Endothelial cell of umbilical vein (primary cell): Measurements from ENCODE around the gene CKAP5. TPM values are rescaled to one million over a fixed set of nuclear protein-coding genes. Genes with fewer than 3 reads are reported as not detected.

Experiments used
- BruUV-seq: library from RNA; stranded (reverse); fragments of 400-500 nt; replicated peaks from 2 replicates; lab custom pipeline; 2021; lab: Mats Ljungman, UMichigan
- CTCF ChIA-PET: fragments of 300-600, 350-600 bp; sonication (Branson Sonifier 250); formaldehyde crosslinking; loops from one replicate; lab custom pipeline; 2021; ENCODE audit warnings: antibody characterized with exemption, inconsistent platforms; lab: Charles Lee
- POLR2A ChIA-PET: fragments of 300-600, 350-600 bp; sonication (Branson Sonifier 250); formaldehyde crosslinking; loops from one replicate; lab custom pipeline; 2021; ENCODE audit warnings: antibody characterized with exemption, inconsistent platforms; lab: Charles Lee
- DNase-seq: peaks from one replicate; pipeline ENCODE4 v3.0.0-alpha.2; 2011; ENCODE audit warnings: low read depth, low spot score
- FAIRE-seq: peaks from 2 replicates; lab custom pipeline; 2011; peaks lifted over from hg19 to GRCh38; lab: Jason Lieb, UNC
- H2AFZ ChIP-seq: 2 replicates; pipeline ENCODE4 v1.6.0; 2012; ENCODE audit warnings: low read depth, low read length, control low read depth, inconsistent platforms
- H3K27ac ChIP-seq: 2 replicates; pipeline ENCODE4 v1.5.1; 2011; ENCODE audit warnings: low read depth, mild to moderate bottlenecking, control low read depth, low read length, moderate library complexity; ENCODE audit not compliant: insufficient read depth
- H3K27me3 ChIP-seq, 2 experiments: 2 replicates each; pipeline versions ENCODE4 v1.6.0 to v1.6.1; 2011; ENCODE audit warnings: low read length in 2 of 2, mixed read lengths in 1 of 2; ENCODE audit not compliant: control insufficient read depth in 2 of 2, insufficient read depth in 2 of 2
- H3K36me3 ChIP-seq, 2 experiments: 2 replicates in 1 of 2; 3 replicates in 1 of 2; pipeline ENCODE4 v1.5.1; 2011; ENCODE audit warnings: low read length in 2 of 2, mild to moderate bottlenecking in 1 of 2, moderate library complexity in 1 of 2; ENCODE audit not compliant: control insufficient read depth in 2 of 2, insufficient read depth in 2 of 2; ENCODE audit errors: extremely low read depth in 1 of 2
- H3K4me1 ChIP-seq: 3 replicates; pipeline ENCODE4 v1.5.1; 2011; ENCODE audit warnings: mild to moderate bottlenecking, low read length; ENCODE audit not compliant: control insufficient read depth, insufficient read depth; ENCODE audit errors: extremely low read depth
- H3K4me2 ChIP-seq: 2 replicates; pipeline ENCODE4 v1.6.1; 2011; ENCODE audit warnings: low read length, control low read depth, mixed read lengths; ENCODE audit not compliant: insufficient read depth
- H3K4me3 ChIP-seq, 3 experiments: fragments of 200-600 bp in 1 of 3; sonication (generic), shearing (Covaris generic) in 1 of 3; replicated peaks in 1 of 3; 2 replicates each; pipeline ENCODE4 v1.5.1; 2011 to 2016; ENCODE audit warnings: control low read depth in 3 of 3, low read length in 3 of 3, mild to moderate bottlenecking in 2 of 3, inconsistent platforms in 1 of 3, low read depth in 1 of 3, moderate library complexity in 1 of 3; ENCODE audit not compliant: insufficient read depth in 1 of 3
- H3K79me2 ChIP-seq: 2 replicates; pipeline ENCODE4 v1.6.0; 2012; ENCODE audit warnings: low read length, inconsistent platforms; ENCODE audit not compliant: control insufficient read depth, insufficient read depth
- H3K9ac ChIP-seq: replicated peaks from 2 replicates; pipeline ENCODE3; 2011; ENCODE audit warnings: low read length, control low read depth; ENCODE audit not compliant: insufficient read depth; ENCODE audit errors: extremely low read depth
- H3K9me1 ChIP-seq: replicated peaks from 3 replicates; pipeline ENCODE4 v1.6.0; 2011; ENCODE audit warnings: mild to moderate bottlenecking, low read length; ENCODE audit not compliant: control insufficient read depth, insufficient read depth; ENCODE audit errors: extremely low read depth
- H3K9me3 ChIP-seq: replicated peaks from 2 replicates; pipeline ENCODE4 v1.5.1; 2012; ENCODE audit warnings: low read length, inconsistent platforms; ENCODE audit not compliant: control insufficient read depth, insufficient read depth
- H4K20me1 ChIP-seq: replicated peaks from 2 replicates; pipeline ENCODE3; 2011; ENCODE audit warnings: mild to moderate bottlenecking, low read length; ENCODE audit not compliant: control insufficient read depth, insufficient read depth; ENCODE audit errors: extremely low read depth
- CTCF ChIP-seq, 2 donors: IDR thresholded peaks; 1 replicate in 1 of 2; 2 replicates in 1 of 2; pipeline ENCODE4 v1.5.1; 2011; ENCODE audit warnings: low read length in 2 of 2, mild to moderate bottlenecking in 2 of 2, moderate library complexity in 2 of 2, control low read depth in 1 of 2, inconsistent platforms in 1 of 2, low read depth in 1 of 2; ENCODE audit not compliant: insufficient read depth in 1 of 2; ENCODE audit errors: extremely low read depth in 1 of 2
- GATA2 ChIP-seq: IDR thresholded peaks from 2 replicates; pipeline ENCODE4 v1.7.0; 2011; ENCODE audit warnings: low read depth, mild to moderate bottlenecking, moderate library complexity, mixed read lengths, low read length; ENCODE audit not compliant: insufficient read length, insufficient read depth
- MAX ChIP-seq: IDR thresholded peaks from 2 replicates; pipeline ENCODE4 v1.6.1; 2011; ENCODE audit not compliant: insufficient read depth, insufficient read length
- POLR2A ChIP-seq: IDR thresholded peaks from 2 replicates; pipeline ENCODE4 v1.6.1; 2012; ENCODE audit warnings: low read depth, mild to moderate bottlenecking, control low read depth, low read length
- POLR2AphosphoS5 ChIP-seq: IDR thresholded peaks from 2 replicates; pipeline ENCODE4 v1.6.1; 2012; ENCODE audit warnings: low read depth, mild to moderate bottlenecking, control low read depth, low read length, moderate library complexity; ENCODE audit not compliant: insufficient read depth
- dilution Hi-C: fragments of 300-500 bp; cut with MboI; formaldehyde crosslinking; loops from one replicate; pipeline ENCODE4 v1.15.0; 2019; ENCODE audit warnings: low sequenced_read_pairs; ENCODE audit not compliant: extremely low pct_ligation_motif_present
- intact Hi-C: fragments of 100-400 bp; cut with micrococcal nuclease; formaldehyde crosslinking; loops from one replicate; pipeline ENCODE4 v1.10.0; 2022
- polyA plus RNA-seq, 4 experiments: library from polyadenylated mRNA; depleted of rRNA in 3 of 4; stranded (reverse) in 3 of 4; unstranded in 1 of 4; fragments of >200 nt; gene quantifications; 2 replicates each; pipeline versions ENCODE4 v1.2.1 to v1.2.3, GENCODE V29; 2011 to 2012; ENCODE audit warnings: missing spikeins in 1 of 4
- total RNA-seq: library from RNA; stranded (reverse); gene quantifications from 2 replicates; pipeline ENCODE4 v1.2.3, GENCODE V29; 2021

The CKAP5 gene
- total and polyA plus RNA-seq, 2 donors (not counting 3 experiments of a cell fraction or from before 2014, with no cell fraction given): 47.4 to 138 TPM

GRCh38 chr11:46755962-46756361, 90.1 kb downstream of the CKAP5 start:
- POLR2A ChIA-PET: no interaction called here
- no peak overlapping the region for H2AFZ ChIP-seq
- no peak overlapping the region for H3K4me2 ChIP-seq
- H3K4me3 ChIP-seq: no peak overlapping the region
- TF ChIP-seq GATA2 (no peak), CTCF (IDR thresholded peaks at IDR 0.05; ENCODE audit: extremely low read depth in 1 of 2, insufficient read depth in 1 of 2, low read depth in 1 of 2, low read length in 2 of 2) (no peak)
- H3K27ac ChIP-seq: no peak overlapping the region
- no peaks in the 10 kb centered on the region for H3K79me2 ChIP-seq
- no peak overlapping the region for H3K9ac ChIP-seq
- DNase-seq (no peak), FAIRE-seq (no peak)
- dilution Hi-C loops (no loop called here), intact Hi-C loops (no loop called here)
- no peaks in the 10 kb centered on the region for H3K27me3 ChIP-seq
- CTCF ChIA-PET: no interaction called here
- H4K20me1 ChIP-seq: no peaks in the 10 kb centered on the region
- no TSS peak for BruUV-seq
- no peaks in the 10 kb centered on the region for H3K4me1 ChIP-seq
- H3K9me1 ChIP-seq: no peaks in the 10 kb centered on the region
- H3K36me3 ChIP-seq: peaks cover 17 to 39% of the 10 kb centered on the region in 2 experiments
- H3K9me3 ChIP-seq: no peaks in the 10 kb centered on the region

- H3K36me3 ChIP-seq: peaks cover 49 to 50% of the 10 kb centered on the region in 2 experiments
- intact Hi-C loops (no loop called here), dilution Hi-C loops (no loop called here)
- no peaks in the 10 kb centered on the region for H3K79me2 ChIP-seq
- H3K27me3 ChIP-seq: no peaks in the 10 kb centered on the region
- POLR2A ChIA-PET: no interaction called here
- H3K4me2 ChIP-seq: no peak overlapping the region
- no peak overlapping the region for H2AFZ ChIP-seq
- no peaks in the 10 kb centered on the region for H3K9me3 ChIP-seq
- no peak overlapping the region for H3K27ac ChIP-seq
- H3K9ac ChIP-seq: no peak overlapping the region
- BruUV-seq: no TSS peak
- FAIRE-seq (no peak), DNase-seq (no peak)
- H4K20me1 ChIP-seq: no peaks in the 10 kb centered on the region
- H3K9me1 ChIP-seq: no peaks in the 10 kb centered on the region
- no peaks in the 10 kb centered on the region for H3K4me1 ChIP-seq
- CTCF ChIA-PET: no interaction called here
- H3K4me3 ChIP-seq: no peak overlapping the region
- no peak for TF ChIP-seq MAX
- TF ChIP-seq POLR2A: no peak
- no peak for TF ChIP-seq GATA2
- TF ChIP-seq POLR2AphosphoS5: no peak
Measured at GRCh38 chr11:46747150-46747549, 98.9 kb downstream of the CKAP5 start.
